ENCODE data around the gene SDHC. TPM values are rescaled to one million over a fixed set of nuclear protein-coding genes. Genes with fewer than 3 reads are reported as not detected.

Gene SDHC
- 19.8 and 41.5 TPM in 2 replicates for total RNA-seq (2012; rRNA removed)

GRCh38 chr1:161314201-161314981, at the start of gene SDHC:
SDHC (plus strand) TSS chr1:161314381; CDS start chr1:161314406, 25 bp downstream.
- H3K9me3 ChIP-seq (replicated peaks; ENCODE audit: low read length): no peaks in the 10 kb centered on the region
- H3K4me3 ChIP-seq (ENCODE audit: low read length): peak within 1 kb of the TSS; percentile 86

GRCh38 chr1:161265305-161265704, 48.9 kb upstream of the SDHC start:
- Histone ChIP-seq H3K9me3 (replicated peaks; ENCODE audit: low read length) (no peaks in the 10 kb centered on the region), H3K27me3 (ENCODE audit: control insufficient read depth, insufficient read depth, low read length) (peaks cover 35% of the 10 kb centered on the region), H3K4me1 (ENCODE audit: control insufficient read depth, insufficient read depth, low read length) (peaks cover 8% of the 10 kb centered on the region), H3K4me3 (ENCODE audit: low read length) (no peak overlapping the region), H3K4me2 (ENCODE audit: low read length) (no peak overlapping the region), H3K9ac (ENCODE audit: low read depth, low read length) (no peak overlapping the region), H3K36me3 (ENCODE audit: insufficient read depth, low read length) (no peaks in the 10 kb centered on the region)

More at GRCh38 chr1:161314201-161314981, at the start of gene SDHC:
- no peaks in the 10 kb centered on the region for H3K27me3 ChIP-seq (ENCODE audit: control insufficient read depth, insufficient read depth, low read length)
- peak within 1 kb of the TSS; percentile 84 for H3K4me2 ChIP-seq (ENCODE audit: low read length)
- peaks cover 11% of the 10 kb centered on the region for H3K4me1 ChIP-seq (ENCODE audit: control insufficient read depth, insufficient read depth, low read length)
- H3K36me3 ChIP-seq (ENCODE audit: insufficient read depth, low read length): no peaks in the 10 kb centered on the region
- peak within 1 kb of the TSS; percentile 98 for H3K9ac ChIP-seq (ENCODE audit: low read depth, low read length)

GRCh38 chr1:161266202-161266601, 48.0 kb upstream of the SDHC start:
- H3K9ac ChIP-seq (ENCODE audit: low read depth, low read length): no peak overlapping the region
- H3K4me1 ChIP-seq (ENCODE audit: control insufficient read depth, insufficient read depth, low read length): peaks cover 8% of the 10 kb centered on the region
- H3K36me3 ChIP-seq (ENCODE audit: insufficient read depth, low read length): no peaks in the 10 kb centered on the region
- no peak overlapping the region for H3K4me2 ChIP-seq (ENCODE audit: low read length)
- no peaks in the 10 kb centered on the region for H3K9me3 ChIP-seq (replicated peaks; ENCODE audit: low read length)
- peaks cover 33% of the 10 kb centered on the region for H3K27me3 ChIP-seq (ENCODE audit: control insufficient read depth, insufficient read depth, low read length)
- H3K4me3 ChIP-seq (ENCODE audit: low read length): no peak overlapping the region

- H3K4me1 ChIP-seq (ENCODE audit: control insufficient read depth, insufficient read depth, low read length): peaks cover 8% of the 10 kb centered on the region
Observed at GRCh38 chr1:161266836-161267235, 47.3 kb upstream of the SDHC start.

GRCh38 chr1:161267321-161267720, 46.9 kb upstream of the SDHC start:
- Histone ChIP-seq H3K9ac (ENCODE audit: low read depth, low read length) (no peak overlapping the region), H3K4me1 (ENCODE audit: control insufficient read depth, insufficient read depth, low read length) (peaks cover 8% of the 10 kb centered on the region), H3K36me3 (ENCODE audit: insufficient read depth, low read length) (no peaks in the 10 kb centered on the region), H3K4me3 (ENCODE audit: low read length) (no peak overlapping the region), H3K27me3 (ENCODE audit: control insufficient read depth, insufficient read depth, low read length) (peaks cover 26% of the 10 kb centered on the region), H3K9me3 (replicated peaks; ENCODE audit: low read length) (no peaks in the 10 kb centered on the region), H3K4me2 (ENCODE audit: low read length) (no peak overlapping the region)

More at GRCh38 chr1:161266836-161267235, 47.3 kb upstream of the SDHC start:
- no peak overlapping the region for H3K4me3 ChIP-seq (ENCODE audit: low read length)
- H3K4me2 ChIP-seq (ENCODE audit: low read length): no peak overlapping the region
- H3K9ac ChIP-seq (ENCODE audit: low read depth, low read length): no peak overlapping the region
- no peaks in the 10 kb centered on the region for H3K36me3 ChIP-seq (ENCODE audit: insufficient read depth, low read length)
- no peaks in the 10 kb centered on the region for H3K9me3 ChIP-seq (replicated peaks; ENCODE audit: low read length)
- H3K27me3 ChIP-seq (ENCODE audit: control insufficient read depth, insufficient read depth, low read length): peaks cover 28% of the 10 kb centered on the region

GRCh38 chr1:161273402-161273801, 40.8 kb upstream of the SDHC start:
- H3K36me3 ChIP-seq (ENCODE audit: insufficient read depth, low read length): no peaks in the 10 kb centered on the region
- H3K9ac ChIP-seq (ENCODE audit: low read depth, low read length): no peak overlapping the region
- H3K27me3 ChIP-seq (ENCODE audit: control insufficient read depth, insufficient read depth, low read length): peaks cover 57% of the 10 kb centered on the region
- no peak overlapping the region for H3K4me2 ChIP-seq (ENCODE audit: low read length)
- H3K4me1 ChIP-seq (ENCODE audit: control insufficient read depth, insufficient read depth, low read length): no peaks in the 10 kb centered on the region
- no peak overlapping the region for H3K4me3 ChIP-seq (ENCODE audit: low read length)
- H3K9me3 ChIP-seq (replicated peaks; ENCODE audit: low read length): no peaks in the 10 kb centered on the region

- H3K27me3 ChIP-seq (ENCODE audit: control insufficient read depth, insufficient read depth, low read length): peaks cover 70% of the 10 kb centered on the region
- no peaks in the 10 kb centered on the region for H3K36me3 ChIP-seq (ENCODE audit: insufficient read depth, low read length)
- H3K4me2 ChIP-seq (ENCODE audit: low read length): no peak overlapping the region
- H3K4me3 ChIP-seq (ENCODE audit: low read length): no peak overlapping the region
- H3K9ac ChIP-seq (ENCODE audit: low read depth, low read length): no peak overlapping the region
- no peaks in the 10 kb centered on the region for H3K9me3 ChIP-seq (replicated peaks; ENCODE audit: low read length)
- H3K4me1 ChIP-seq (ENCODE audit: control insufficient read depth, insufficient read depth, low read length): no peaks in the 10 kb centered on the region
Observed at GRCh38 chr1:161274874-161275273, 39.3 kb upstream of the SDHC start.

- Histone ChIP-seq H3K4me3 (ENCODE audit: low read length) (no peak overlapping the region), H3K27me3 (ENCODE audit: control insufficient read depth, insufficient read depth, low read length) (peaks cover 66% of the 10 kb centered on the region), H3K4me1 (ENCODE audit: control insufficient read depth, insufficient read depth, low read length) (no peaks in the 10 kb centered on the region), H3K9ac (ENCODE audit: low read depth, low read length) (no peak overlapping the region), H3K36me3 (ENCODE audit: insufficient read depth, low read length) (no peaks in the 10 kb centered on the region), H3K4me2 (ENCODE audit: low read length) (no peak overlapping the region), H3K9me3 (replicated peaks; ENCODE audit: low read length) (no peaks in the 10 kb centered on the region)
Observed at GRCh38 chr1:161282991-161283390, 31.2 kb upstream of the SDHC start.

- Histone ChIP-seq H3K9me3 (replicated peaks; ENCODE audit: low read length) (no peaks in the 10 kb centered on the region), H3K4me2 (ENCODE audit: low read length) (no peak overlapping the region), H3K9ac (ENCODE audit: low read depth, low read length) (no peak overlapping the region), H3K27me3 (ENCODE audit: control insufficient read depth, insufficient read depth, low read length) (peaks cover 49% of the 10 kb centered on the region), H3K4me1 (ENCODE audit: control insufficient read depth, insufficient read depth, low read length) (no peaks in the 10 kb centered on the region), H3K4me3 (ENCODE audit: low read length) (no peak overlapping the region), H3K36me3 (ENCODE audit: insufficient read depth, low read length) (no peaks in the 10 kb centered on the region)
Observed at GRCh38 chr1:161285113-161285512, 29.1 kb upstream of the SDHC start.

GRCh38 chr1:161285521-161285920, 28.7 kb upstream of the SDHC start:
- Histone ChIP-seq H3K4me1 (ENCODE audit: control insufficient read depth, insufficient read depth, low read length) (no peaks in the 10 kb centered on the region), H3K27me3 (ENCODE audit: control insufficient read depth, insufficient read depth, low read length) (peaks cover 45% of the 10 kb centered on the region), H3K4me3 (ENCODE audit: low read length) (no peak overlapping the region), H3K9me3 (replicated peaks; ENCODE audit: low read length) (no peaks in the 10 kb centered on the region), H3K4me2 (ENCODE audit: low read length) (no peak overlapping the region), H3K36me3 (ENCODE audit: insufficient read depth, low read length) (no peaks in the 10 kb centered on the region), H3K9ac (ENCODE audit: low read depth, low read length) (no peak overlapping the region)

GRCh38 chr1:161287482-161288054, 26.6 kb upstream of the SDHC start:
- Histone ChIP-seq H3K27me3 (ENCODE audit: control insufficient read depth, insufficient read depth, low read length) (peaks cover 42% of the 10 kb centered on the region), H3K36me3 (ENCODE audit: insufficient read depth, low read length) (no peaks in the 10 kb centered on the region), H3K4me1 (ENCODE audit: control insufficient read depth, insufficient read depth, low read length) (no peaks in the 10 kb centered on the region), H3K9ac (ENCODE audit: low read depth, low read length) (no peak overlapping the region), H3K4me2 (ENCODE audit: low read length) (no peak overlapping the region), H3K4me3 (ENCODE audit: low read length) (no peak overlapping the region), H3K9me3 (replicated peaks; ENCODE audit: low read length) (no peaks in the 10 kb centered on the region)

GRCh38 chr1:161290779-161291178, 23.4 kb upstream of the SDHC start:
- Histone ChIP-seq H3K4me2 (ENCODE audit: low read length) (no peak overlapping the region), H3K4me1 (ENCODE audit: control insufficient read depth, insufficient read depth, low read length) (no peaks in the 10 kb centered on the region), H3K9ac (ENCODE audit: low read depth, low read length) (no peak overlapping the region), H3K9me3 (replicated peaks; ENCODE audit: low read length) (no peaks in the 10 kb centered on the region), H3K36me3 (ENCODE audit: insufficient read depth, low read length) (no peaks in the 10 kb centered on the region), H3K27me3 (ENCODE audit: control insufficient read depth, insufficient read depth, low read length) (peaks cover 10% of the 10 kb centered on the region), H3K4me3 (ENCODE audit: low read length) (no peak overlapping the region)
